ENCODE results near the gene SMARCC1.

- TF ChIP-seq CTCF (IDR thresholded peaks at IDR 0.05), result no peak
- TF ChIP-seq POLR2A (IDR thresholded peaks at IDR 0.05), result no peak
These were observed 215.8 kb downstream of the SMARCC1 start for GRCh38 chr3:47565734-47566550.
